Glutamatergic neuron (in vitro differentiated cells): ENCODE results near the gene PSAP. TPM values are rescaled to one million over a fixed set of nuclear protein-coding genes. Genes with fewer than 3 reads are reported as not detected.
"Not testable (repeated sequence)": the region's sequence is repeated elsewhere in the genome, so short reads cannot be mapped to it uniquely, and the experiment has no call there.

Experiments
- DNase-seq: peaks from one replicate; pipeline ENCODE4 v3.0.0; 2022
- H3K27ac Mint-ChIP-seq: one replicate; pipeline ENCODE4 v1.8.0; 2020; ENCODE audit warnings: mild to moderate bottlenecking, mixed read lengths, inconsistent platforms; ENCODE audit not compliant: unreplicated experiment
- H3K27me3 Mint-ChIP-seq: one replicate; pipeline ENCODE4 v1.8.0; 2020; ENCODE audit warnings: mild to moderate bottlenecking, moderate library complexity, mixed read lengths, inconsistent platforms; ENCODE audit not compliant: unreplicated experiment
- H3K36me3 Mint-ChIP-seq: one replicate; pipeline ENCODE4 v1.8.0; 2020; ENCODE audit warnings: mild to moderate bottlenecking, mixed read lengths, inconsistent platforms; ENCODE audit not compliant: unreplicated experiment
- H3K4me1 Mint-ChIP-seq: one replicate; pipeline ENCODE4 v1.8.0; 2020; ENCODE audit warnings: mild to moderate bottlenecking, low read depth, mixed read lengths, inconsistent platforms; ENCODE audit not compliant: unreplicated experiment
- H3K4me3 Mint-ChIP-seq: one replicate; pipeline ENCODE4 v1.8.0; 2020; ENCODE audit warnings: mild to moderate bottlenecking, mixed read lengths, inconsistent platforms; ENCODE audit not compliant: unreplicated experiment
- H3K9me3 Mint-ChIP-seq: one replicate; pipeline ENCODE4 v1.8.0; 2020; ENCODE audit warnings: mild to moderate bottlenecking, moderate library complexity, mixed read lengths, inconsistent platforms; ENCODE audit not compliant: unreplicated experiment
- total RNA-seq: library from RNA; stranded (reverse); fragmentation: NEBNext Ultra II Directional; extraction: Animal tissue kit (Norgen Biotek cat#: 25700); gene quantifications from one replicate; pipeline ENCODE4 v1.2.1, GENCODE V29; 2021; ENCODE audit not compliant: unreplicated experiment
- TF ChIP-seq, protein P1 (sequence below): fragments of 200-600 bp; sonication (generic); IDR thresholded peaks from one replicate; pipeline ENCODE4 v1.5.0; 2021; ENCODE audit not compliant: partially characterized antibody, unreplicated experiment

The PSAP gene
- total RNA-seq, 1 donor from 2014 or later = 737 TPM

GRCh38 chr10:71878327-71879034, 27.4 kb upstream of the PSAP start:
- Mint-ChIP-seq H3K4me3 (no peak overlapping the region), H3K9me3 (peaks cover 5% of the 10 kb centered on the region), H3K4me1 (peaks cover 5% of the 10 kb centered on the region), H3K27ac (no peak overlapping the region), H3K27me3 (peaks cover 3% of the 10 kb centered on the region), H3K36me3 (no peaks in the 10 kb centered on the region)
- DNase-seq = peak; percentile 52
- TF ChIP-seq, protein P1, sequence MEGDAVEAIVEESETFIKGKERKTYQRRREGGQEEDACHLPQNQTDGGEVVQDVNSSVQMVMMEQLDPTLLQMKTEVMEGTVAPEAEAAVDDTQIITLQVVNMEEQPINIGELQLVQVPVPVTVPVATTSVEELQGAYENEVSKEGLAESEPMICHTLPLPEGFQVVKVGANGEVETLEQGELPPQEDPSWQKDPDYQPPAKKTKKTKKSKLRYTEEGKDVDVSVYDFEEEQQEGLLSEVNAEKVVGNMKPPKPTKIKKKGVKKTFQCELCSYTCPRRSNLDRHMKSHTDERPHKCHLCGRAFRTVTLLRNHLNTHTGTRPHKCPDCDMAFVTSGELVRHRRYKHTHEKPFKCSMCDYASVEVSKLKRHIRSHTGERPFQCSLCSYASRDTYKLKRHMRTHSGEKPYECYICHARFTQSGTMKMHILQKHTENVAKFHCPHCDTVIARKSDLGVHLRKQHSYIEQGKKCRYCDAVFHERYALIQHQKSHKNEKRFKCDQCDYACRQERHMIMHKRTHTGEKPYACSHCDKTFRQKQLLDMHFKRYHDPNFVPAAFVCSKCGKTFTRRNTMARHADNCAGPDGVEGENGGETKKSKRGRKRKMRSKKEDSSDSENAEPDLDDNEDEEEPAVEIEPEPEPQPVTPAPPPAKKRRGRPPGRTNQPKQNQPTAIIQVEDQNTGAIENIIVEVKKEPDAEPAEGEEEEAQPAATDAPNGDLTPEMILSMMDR = no peak

- Mint-ChIP-seq H3K4me3 (no peak overlapping the region), H3K4me1 (peaks cover 5% of the 10 kb centered on the region), H3K9me3 (peaks cover 5% of the 10 kb centered on the region), H3K27ac (no peak overlapping the region), H3K27me3 (peaks cover 3% of the 10 kb centered on the region), H3K36me3 (no peaks in the 10 kb centered on the region)
- no peak for DNase-seq
- TF ChIP-seq, protein P1 = no peak
Observed at GRCh38 chr10:71877821-71878220, 26.8 kb upstream of the PSAP start.

DNA sequence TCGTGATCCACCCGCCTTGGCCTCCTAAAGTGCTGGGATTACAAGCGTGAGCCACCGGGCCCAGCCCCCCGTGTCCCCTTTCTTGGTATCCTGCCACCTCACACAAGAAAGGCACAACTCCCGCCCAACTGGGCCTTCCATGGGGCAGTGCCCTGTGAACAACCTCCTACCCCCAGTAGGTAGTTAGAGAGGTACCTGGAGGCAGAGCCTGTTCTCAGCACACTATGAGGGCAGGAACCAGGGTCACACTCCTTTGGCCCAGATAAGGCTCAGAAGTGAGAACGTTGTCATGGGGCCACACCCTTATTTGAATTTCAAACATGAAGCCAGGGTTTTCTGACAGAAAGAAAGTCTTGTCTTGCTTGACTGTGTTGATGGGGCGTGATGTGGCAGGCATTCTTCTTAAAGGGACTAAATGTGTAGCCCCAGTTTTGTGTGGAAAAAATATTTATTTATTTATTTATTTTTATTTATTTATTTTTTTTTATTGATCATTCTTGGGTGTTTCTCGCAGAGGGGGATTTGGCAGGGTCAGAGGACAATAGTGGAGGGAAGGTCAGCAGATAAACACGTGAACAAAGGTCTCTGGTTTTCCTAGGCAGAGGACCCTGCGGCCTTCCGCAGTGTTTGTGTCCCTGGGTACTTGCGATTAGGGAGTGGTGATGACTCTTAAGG, 23.8 kb upstream of the PSAP start:
- not testable (repeated sequence) for H3K4me3 Mint-ChIP-seq, H3K27me3 Mint-ChIP-seq, H3K4me1 Mint-ChIP-seq, H3K9me3 Mint-ChIP-seq, H3K36me3 Mint-ChIP-seq, DNase-seq, H3K27ac Mint-ChIP-seq

GRCh38 chr10:71873582-71874211, 22.6 kb upstream of the PSAP start:
- H3K27ac Mint-ChIP-seq = no peak overlapping the region
- no peak for DNase-seq

GRCh38 chr10:71869601-71870000, 18.6 kb upstream of the PSAP start:
- not testable (repeated sequence) for H3K4me3 Mint-ChIP-seq, H3K36me3 Mint-ChIP-seq, DNase-seq, H3K9me3 Mint-ChIP-seq, H3K27ac Mint-ChIP-seq, H3K27me3 Mint-ChIP-seq, H3K4me1 Mint-ChIP-seq

More at GRCh38 chr10:71873582-71874211, 22.6 kb upstream of the PSAP start:
- no peak overlapping the region for H3K4me3 Mint-ChIP-seq
- no peaks in the 10 kb centered on the region for H3K36me3 Mint-ChIP-seq
- TF ChIP-seq, protein P1 = no peak
- H3K9me3 Mint-ChIP-seq = peaks cover 3% of the 10 kb centered on the region
- H3K4me1 Mint-ChIP-seq = peaks cover 3% of the 10 kb centered on the region
- H3K27me3 Mint-ChIP-seq = peaks cover 1% of the 10 kb centered on the region
